Neural crest cell (in vitro differentiated cells): ENCODE results near the gene CIITA. TPM values are rescaled to one million over a fixed set of nuclear protein-coding genes. Genes with fewer than 3 reads are reported as not detected.

Experiments used
- DNase-seq: peaks from one replicate; pipeline ENCODE4 v3.0.0; 2021; ENCODE audit warnings: low read depth, mixed read lengths, low spot score
- H3K27ac Mint-ChIP-seq: one replicate; pipeline ENCODE4 v1.8.0; 2021; ENCODE audit warnings: mild to moderate bottlenecking, mixed read lengths; ENCODE audit not compliant: unreplicated experiment
- H3K27me3 Mint-ChIP-seq: 2 replicates; pipeline ENCODE4 v1.8.0; 2021; ENCODE audit warnings: low read depth, mild to moderate bottlenecking, mixed read lengths
- H3K36me3 Mint-ChIP-seq: 2 replicates; pipeline ENCODE4 v1.8.0; 2021; ENCODE audit warnings: low read depth, mild to moderate bottlenecking, mixed read lengths
- H3K4me1 Mint-ChIP-seq: 2 replicates; pipeline ENCODE4 v1.8.0; 2021; ENCODE audit warnings: mixed read lengths
- H3K4me3 Mint-ChIP-seq: one replicate; pipeline ENCODE4 v1.8.0; 2021; ENCODE audit warnings: mild to moderate bottlenecking, mixed read lengths
- H3K9me3 Mint-ChIP-seq: 2 replicates; pipeline ENCODE4 v1.8.0; 2021; ENCODE audit warnings: mixed read lengths
- CTCF ChIP-seq: fragments of 200-600 bp; sonication (generic); conservative IDR thresholded peaks from 2 replicates; pipeline ENCODE4 v1.5.0; 2021; ENCODE audit warnings: antibody characterized with exemption, mild to moderate bottlenecking
- total RNA-seq: library from RNA; stranded (reverse); gene quantifications from 2 replicates; pipeline ENCODE4 v1.2.1, GENCODE V29; 2021

CIITA gene
- total RNA-seq, 1 donor from 2014 or later = not detected

GRCh38 chr16:10929853-10930754, 53.1 kb downstream of the CIITA start:
- H3K9me3 Mint-ChIP-seq = no peaks in the 10 kb centered on the region
- no peaks in the 10 kb centered on the region for H3K4me1 Mint-ChIP-seq
- no peak for TF ChIP-seq CTCF
- no peak for DNase-seq
- H3K36me3 Mint-ChIP-seq = peaks cover 4% of the 10 kb centered on the region
- no peaks in the 10 kb centered on the region for H3K27me3 Mint-ChIP-seq
- no peak overlapping the region for H3K4me3 Mint-ChIP-seq
- no peak overlapping the region for H3K27ac Mint-ChIP-seq

GRCh38 chr16:10930755-10931093, 53.7 kb downstream of the CIITA start:
- Mint-ChIP-seq H3K36me3 (peaks cover 4% of the 10 kb centered on the region), H3K27ac (no peak overlapping the region), H3K27me3 (no peaks in the 10 kb centered on the region), H3K4me1 (no peaks in the 10 kb centered on the region), H3K4me3 (no peak overlapping the region), H3K9me3 (no peaks in the 10 kb centered on the region)
- no peak for DNase-seq
- TF ChIP-seq CTCF = no peak

GRCh38 chr16:10931134-10931533, 54.1 kb downstream of the CIITA start:
- DNase-seq = no peak
- Mint-ChIP-seq H3K9me3 (no peaks in the 10 kb centered on the region), H3K4me1 (no peaks in the 10 kb centered on the region), H3K27ac (no peak overlapping the region), H3K4me3 (no peak overlapping the region), H3K36me3 (peaks cover 4% of the 10 kb centered on the region), H3K27me3 (no peaks in the 10 kb centered on the region)
- TF ChIP-seq CTCF = no peak

GRCh38 chr16:10931977-10932632, 55.1 kb downstream of the CIITA start:
- no peaks in the 10 kb centered on the region for H3K27me3 Mint-ChIP-seq
- no peaks in the 10 kb centered on the region for H3K4me1 Mint-ChIP-seq

More at GRCh38 chr16:10931977-10932632, 55.1 kb downstream of the CIITA start:
- H3K27ac Mint-ChIP-seq = no peak overlapping the region
- TF ChIP-seq CTCF = no peak
- no peaks in the 10 kb centered on the region for H3K9me3 Mint-ChIP-seq
- no peak for DNase-seq
- peaks cover 4% of the 10 kb centered on the region for H3K36me3 Mint-ChIP-seq
- no peak overlapping the region for H3K4me3 Mint-ChIP-seq
